Neural cell (in vitro differentiated cells): ENCODE data around the gene GPR139. TPM values are rescaled to one million over a fixed set of nuclear protein-coding genes. Genes with fewer than 3 reads are reported as not detected.

Source experiments
- H2AFZ ChIP-seq: fragments of 200-600, 300-800 bp; sonication (generic), shearing (Covaris generic); 2 replicates; pipeline ENCODE4 v1.6.0; 2014; ENCODE audit warnings: low read depth, mild to moderate bottlenecking, antibody characterized with exemption, low read length, moderate library complexity
- H3F3A ChIP-seq: fragments of 200-600 bp; shearing (Covaris generic); 2 replicates; pipeline ENCODE4 v1.6.1; 2016; ENCODE audit warnings: mild to moderate bottlenecking, moderate library complexity, mixed read lengths, antibody characterized with exemption, low read length; ENCODE audit not compliant: insufficient read depth, poor library complexity, severe bottlenecking
- H3K27ac ChIP-seq: fragments of 200-600, 300-800 bp; sonication (generic), shearing (Covaris generic); 2 replicates; pipeline ENCODE4 v1.5.1; 2014; ENCODE audit warnings: mild to moderate bottlenecking, low read length, moderate library complexity
- H3K27me3 ChIP-seq: fragments of 300-800, 200-600 bp; sonication (generic), shearing (Covaris generic); 2 replicates; pipeline ENCODE4 v1.6.0; 2014; ENCODE audit warnings: mild to moderate bottlenecking, low read depth, low read length, moderate library complexity; ENCODE audit not compliant: insufficient read depth
- H3K36me3 ChIP-seq: fragments of 300-800, 200-600 bp; sonication (generic), shearing (Covaris generic); 2 replicates; pipeline ENCODE4 v1.5.1; 2014; ENCODE audit warnings: mild to moderate bottlenecking, antibody characterized with exemption, low read length, moderate library complexity; ENCODE audit not compliant: insufficient read depth
- H3K4me2 ChIP-seq: fragments of 300-800, 200-600 bp; sonication (generic), shearing (Covaris generic); 2 replicates; pipeline ENCODE4 v1.6.0; 2014; ENCODE audit warnings: mild to moderate bottlenecking, low read length
- H3K4me3 ChIP-seq: fragments of 300-800, 200-600 bp; sonication (generic), shearing (Covaris generic); 2 replicates; pipeline ENCODE4 v1.5.1; 2014; ENCODE audit warnings: mild to moderate bottlenecking, low read length, moderate library complexity
- H3K79me2 ChIP-seq: fragments of 200-600 bp; shearing (Covaris generic); replicated peaks from 2 replicates; pipeline ENCODE4 v1.6.0; 2014; ENCODE audit warnings: mild to moderate bottlenecking, low read length, moderate library complexity; ENCODE audit not compliant: insufficient read depth
- H3K9ac ChIP-seq: fragments of 300-800, 200-600 bp; sonication (generic), shearing (Covaris generic); 2 replicates; pipeline ENCODE4 v1.6.1; 2016; ENCODE audit warnings: mild to moderate bottlenecking, low read length, mixed read lengths
- H3K9me2 ChIP-seq: fragments of 200-600 bp; shearing (Covaris generic); 2 replicates; pipeline ENCODE4 v1.6.1; 2016; ENCODE audit warnings: mild to moderate bottlenecking, low read length, mixed read lengths; ENCODE audit not compliant: insufficient read depth
- H3K9me3 ChIP-seq: fragments of 200-600, 300-800 bp; sonication (generic), shearing (Covaris generic); 2 replicates; pipeline ENCODE4 v1.6.1; 2016; ENCODE audit warnings: mild to moderate bottlenecking, mixed run types, low read length, moderate library complexity, mixed read lengths
- H4K20me1 ChIP-seq: fragments of 200-600 bp; shearing (Covaris generic); 2 replicates; pipeline ENCODE4 v1.6.1; 2016; ENCODE audit warnings: mild to moderate bottlenecking, mixed run types; ENCODE audit not compliant: insufficient read depth
- EP300 ChIP-seq: fragments of 450-650 bp; conservative IDR thresholded peaks from 2 replicates; pipeline ENCODE4 v1.6.1; 2014; ENCODE audit warnings: antibody characterized with exemption, mild to moderate bottlenecking, moderate library complexity; ENCODE audit not compliant: poor library complexity, severe bottlenecking
- EZH2 ChIP-seq: fragments of 200-600, 300-800 bp; shearing (Covaris generic), sonication (generic); IDR thresholded peaks from 2 replicates; pipeline ENCODE4 v1.6.1; 2014; ENCODE audit warnings: antibody characterized with exemption, low read length, borderline replicate concordance, mild to moderate bottlenecking; ENCODE audit not compliant: insufficient read depth, poor library complexity, severe bottlenecking
- MXI1 ChIP-seq: fragments of 450-650 bp; conservative IDR thresholded peaks from 2 replicates; pipeline ENCODE4 v1.6.1; 2014; ENCODE audit warnings: antibody characterized with exemption, mild to moderate bottlenecking; ENCODE audit not compliant: poor library complexity, severe bottlenecking
- POLR2AphosphoS5 ChIP-seq: IDR thresholded peaks from 2 replicates; pipeline ENCODE4 v1.6.1; 2012
- RAD21 ChIP-seq: fragments of 450-650 bp; conservative IDR thresholded peaks from 2 replicates; pipeline ENCODE4 v1.6.1; 2014; ENCODE audit warnings: antibody characterized with exemption, mild to moderate bottlenecking, moderate library complexity
- SMC3 ChIP-seq: fragments of 450-650 bp; conservative IDR thresholded peaks from 2 replicates; pipeline ENCODE4 v1.6.1; 2014; ENCODE audit warnings: antibody characterized with exemption, mild to moderate bottlenecking, moderate library complexity; ENCODE audit not compliant: poor library complexity
- TAF1 ChIP-seq: IDR thresholded peaks from 2 replicates; pipeline ENCODE4 v1.6.1; 2012; ENCODE audit warnings: low read depth
- polyA plus RNA-seq: library from polyadenylated mRNA; depleted of rRNA; stranded (reverse); fragments of >200 nt; gene quantifications from 2 replicates; pipeline ENCODE4 v1.2.3, GENCODE V29; 2014
- TF ChIP-seq, protein P1 (sequence below): IDR thresholded peaks from 2 replicates; pipeline ENCODE4 v1.6.1; 2012; ENCODE audit warnings: borderline replicate concordance
- TF ChIP-seq, protein P2 (sequence below): fragments of 450-650 bp; IDR thresholded peaks from 2 replicates; pipeline ENCODE4 v1.5.1; 2014; ENCODE audit warnings: antibody characterized with exemption, mild to moderate bottlenecking, moderate library complexity; ENCODE audit not compliant: poor library complexity, severe bottlenecking

Gene GPR139
- polyA plus RNA-seq, 1 donor from 2014 or later: 0.52 TPM

DNA sequence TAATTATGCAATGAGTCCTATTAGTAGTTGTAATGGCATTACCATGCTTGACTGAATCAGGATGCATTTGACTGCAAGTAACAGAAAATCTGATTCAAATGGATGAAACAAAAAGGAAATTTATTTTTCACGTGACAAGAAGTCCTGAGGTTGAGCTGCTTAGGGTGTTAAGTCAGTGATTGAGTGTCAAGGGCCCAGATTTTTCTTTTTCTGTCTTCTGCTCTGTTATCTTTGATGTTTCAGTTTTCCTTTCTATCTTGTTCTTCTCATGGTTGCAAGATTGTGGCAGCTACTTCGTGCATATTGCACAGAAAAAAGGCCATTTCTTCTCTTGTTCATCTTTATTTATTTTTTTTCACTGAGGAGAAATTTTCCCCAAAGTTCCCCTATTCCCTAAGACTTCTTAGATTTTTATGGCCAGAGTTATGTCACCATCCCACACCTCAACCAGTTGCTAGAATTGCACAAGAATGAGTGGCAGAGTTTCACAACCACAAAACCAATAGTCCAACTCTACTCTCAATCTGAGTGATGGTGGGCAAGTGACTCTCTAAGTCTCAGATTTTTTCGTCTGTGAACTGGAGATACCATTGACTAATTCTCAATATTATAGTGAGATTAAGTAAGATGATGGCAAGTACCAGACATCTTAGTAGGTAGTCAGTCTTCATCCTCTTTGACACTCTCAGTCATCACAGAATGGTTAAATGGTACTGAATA is 15.7 kb upstream of the GPR139 start:
- H2AFZ ChIP-seq: no peak overlapping the region
- no peaks in the 10 kb centered on the region for H4K20me1 ChIP-seq
- H3K4me2 ChIP-seq: no peak overlapping the region
- no peaks in the 10 kb centered on the region for H3K9me3 ChIP-seq
- H3K9ac ChIP-seq: no peak overlapping the region
- H3F3A ChIP-seq: no peaks in the 10 kb centered on the region
- H3K36me3 ChIP-seq: no peaks in the 10 kb centered on the region
- no peaks in the 10 kb centered on the region for H3K27me3 ChIP-seq
- TF ChIP-seq EP300 (no peak), RAD21 (no peak), TAF1 (no peak), MXI1 (no peak), SMC3 (no peak), EZH2 (no peak), POLR2AphosphoS5 (no peak)
- TF ChIP-seq, protein P1, sequence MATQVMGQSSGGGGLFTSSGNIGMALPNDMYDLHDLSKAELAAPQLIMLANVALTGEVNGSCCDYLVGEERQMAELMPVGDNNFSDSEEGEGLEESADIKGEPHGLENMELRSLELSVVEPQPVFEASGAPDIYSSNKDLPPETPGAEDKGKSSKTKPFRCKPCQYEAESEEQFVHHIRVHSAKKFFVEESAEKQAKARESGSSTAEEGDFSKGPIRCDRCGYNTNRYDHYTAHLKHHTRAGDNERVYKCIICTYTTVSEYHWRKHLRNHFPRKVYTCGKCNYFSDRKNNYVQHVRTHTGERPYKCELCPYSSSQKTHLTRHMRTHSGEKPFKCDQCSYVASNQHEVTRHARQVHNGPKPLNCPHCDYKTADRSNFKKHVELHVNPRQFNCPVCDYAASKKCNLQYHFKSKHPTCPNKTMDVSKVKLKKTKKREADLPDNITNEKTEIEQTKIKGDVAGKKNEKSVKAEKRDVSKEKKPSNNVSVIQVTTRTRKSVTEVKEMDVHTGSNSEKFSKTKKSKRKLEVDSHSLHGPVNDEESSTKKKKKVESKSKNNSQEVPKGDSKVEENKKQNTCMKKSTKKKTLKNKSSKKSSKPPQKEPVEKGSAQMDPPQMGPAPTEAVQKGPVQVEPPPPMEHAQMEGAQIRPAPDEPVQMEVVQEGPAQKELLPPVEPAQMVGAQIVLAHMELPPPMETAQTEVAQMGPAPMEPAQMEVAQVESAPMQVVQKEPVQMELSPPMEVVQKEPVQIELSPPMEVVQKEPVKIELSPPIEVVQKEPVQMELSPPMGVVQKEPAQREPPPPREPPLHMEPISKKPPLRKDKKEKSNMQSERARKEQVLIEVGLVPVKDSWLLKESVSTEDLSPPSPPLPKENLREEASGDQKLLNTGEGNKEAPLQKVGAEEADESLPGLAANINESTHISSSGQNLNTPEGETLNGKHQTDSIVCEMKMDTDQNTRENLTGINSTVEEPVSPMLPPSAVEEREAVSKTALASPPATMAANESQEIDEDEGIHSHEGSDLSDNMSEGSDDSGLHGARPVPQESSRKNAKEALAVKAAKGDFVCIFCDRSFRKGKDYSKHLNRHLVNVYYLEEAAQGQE: no peak
- TF ChIP-seq, protein P2, sequence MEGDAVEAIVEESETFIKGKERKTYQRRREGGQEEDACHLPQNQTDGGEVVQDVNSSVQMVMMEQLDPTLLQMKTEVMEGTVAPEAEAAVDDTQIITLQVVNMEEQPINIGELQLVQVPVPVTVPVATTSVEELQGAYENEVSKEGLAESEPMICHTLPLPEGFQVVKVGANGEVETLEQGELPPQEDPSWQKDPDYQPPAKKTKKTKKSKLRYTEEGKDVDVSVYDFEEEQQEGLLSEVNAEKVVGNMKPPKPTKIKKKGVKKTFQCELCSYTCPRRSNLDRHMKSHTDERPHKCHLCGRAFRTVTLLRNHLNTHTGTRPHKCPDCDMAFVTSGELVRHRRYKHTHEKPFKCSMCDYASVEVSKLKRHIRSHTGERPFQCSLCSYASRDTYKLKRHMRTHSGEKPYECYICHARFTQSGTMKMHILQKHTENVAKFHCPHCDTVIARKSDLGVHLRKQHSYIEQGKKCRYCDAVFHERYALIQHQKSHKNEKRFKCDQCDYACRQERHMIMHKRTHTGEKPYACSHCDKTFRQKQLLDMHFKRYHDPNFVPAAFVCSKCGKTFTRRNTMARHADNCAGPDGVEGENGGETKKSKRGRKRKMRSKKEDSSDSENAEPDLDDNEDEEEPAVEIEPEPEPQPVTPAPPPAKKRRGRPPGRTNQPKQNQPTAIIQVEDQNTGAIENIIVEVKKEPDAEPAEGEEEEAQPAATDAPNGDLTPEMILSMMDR: no peak
- H3K4me3 ChIP-seq: no peak overlapping the region
- H3K79me2 ChIP-seq: no peaks in the 10 kb centered on the region
- no peaks in the 10 kb centered on the region for H3K9me2 ChIP-seq
- H3K27ac ChIP-seq: no peak overlapping the region

DNA sequence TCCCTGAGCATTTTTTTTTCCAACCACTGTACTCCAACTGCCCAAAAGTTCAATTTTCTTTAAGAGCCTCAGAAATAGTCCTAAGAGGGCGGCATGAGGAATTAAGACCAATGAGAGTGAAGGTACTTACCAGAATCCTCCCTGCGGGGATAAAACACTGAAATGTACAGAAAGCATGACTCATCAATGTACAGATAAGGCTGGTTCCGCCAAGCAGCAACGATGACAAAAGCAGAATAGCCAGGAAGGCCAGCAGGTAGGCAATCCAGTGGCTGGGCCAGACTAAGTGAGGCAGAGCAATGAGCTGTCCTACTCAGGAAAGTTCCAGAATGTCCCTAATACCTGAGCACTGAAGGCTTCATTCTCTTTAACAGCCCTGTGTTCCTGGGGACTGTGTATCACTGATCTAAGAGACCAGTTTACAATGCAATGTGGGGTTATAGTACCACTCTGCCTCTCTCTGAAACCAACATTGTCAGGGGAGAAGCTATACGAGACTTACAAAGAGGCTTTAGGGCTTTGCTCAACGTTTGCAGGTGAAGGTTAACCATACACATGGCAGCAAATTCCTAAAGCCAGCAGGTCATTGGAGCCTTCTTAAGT is 11.0 kb upstream of the GPR139 start:
- Histone ChIP-seq H3K9ac (no peak overlapping the region), H3K9me3 (no peaks in the 10 kb centered on the region), H4K20me1 (no peaks in the 10 kb centered on the region), H3F3A (no peaks in the 10 kb centered on the region), H3K27me3 (no peaks in the 10 kb centered on the region), H3K9me2 (no peaks in the 10 kb centered on the region), H3K79me2 (no peaks in the 10 kb centered on the region), H2AFZ (no peak overlapping the region), H3K4me2 (no peak overlapping the region), H3K4me3 (no peak overlapping the region), H3K36me3 (no peaks in the 10 kb centered on the region), H3K27ac (no peak overlapping the region)
- TF ChIP-seq, protein P1: no peak
- no peak for TF ChIP-seq SMC3
- no peak for TF ChIP-seq EZH2
- TF ChIP-seq, protein P2: no peak
- TF ChIP-seq MXI1: no peak
- no peak for TF ChIP-seq POLR2AphosphoS5
- TF ChIP-seq RAD21: no peak
- TF ChIP-seq EP300: no peak
- TF ChIP-seq TAF1: no peak
